AG10803 (cell line): Measurements from ENCODE around the gene PCCA.

ENCODE experiments used
- DNase-seq: peaks from one replicate; pipeline ENCODE4 v3.0.0; 2010; ENCODE audit warnings: low read depth
- H3K4me3 ChIP-seq: 2 replicates; pipeline ENCODE4 v1.5.1; 2011; ENCODE audit warnings: mild to moderate bottlenecking, low read length, control low read depth
- CTCF ChIP-seq: conservative IDR thresholded peaks from 2 replicates; pipeline ENCODE4 v1.5.1; 2011; ENCODE audit warnings: mild to moderate bottlenecking, low read length, control low read depth, inconsistent platforms

Gene PCCA

GRCh38 chr13:100473087-100473486, 384.2 kb downstream of the PCCA start:
- DNase-seq, result no peak

GRCh38 chr13:100473501-100474044, 384.7 kb downstream of the PCCA start:
- TF ChIP-seq CTCF, result no peak
- no peak overlapping the region for H3K4me3 ChIP-seq
- no peak for DNase-seq

More at GRCh38 chr13:100473087-100473486, 384.2 kb downstream of the PCCA start:
- no peak for TF ChIP-seq CTCF
- no peak overlapping the region for H3K4me3 ChIP-seq

- no peak for TF ChIP-seq CTCF
- no peak for DNase-seq
- H3K4me3 ChIP-seq, result no peak overlapping the region
Measured at GRCh38 chr13:100476963-100477362, 388.1 kb downstream of the PCCA start.

- no peak overlapping the region for H3K4me3 ChIP-seq
- no peak for TF ChIP-seq CTCF
- no peak for DNase-seq
Measured at GRCh38 chr13:100478107-100478809, 389.4 kb downstream of the PCCA start.

GRCh38 chr13:100480676-100481075, 391.8 kb downstream of the PCCA start:
- no peak overlapping the region for H3K4me3 ChIP-seq
- DNase-seq, result no peak
- TF ChIP-seq CTCF, result no peak

- no peak for DNase-seq
- H3K4me3 ChIP-seq, result no peak overlapping the region
- TF ChIP-seq CTCF, result no peak
Measured at GRCh38 chr13:100483139-100483538, 394.2 kb downstream of the PCCA start.

- no peak overlapping the region for H3K4me3 ChIP-seq
- DNase-seq, result no peak
- no peak for TF ChIP-seq CTCF
Measured at GRCh38 chr13:100483841-100484381, 395.0 kb downstream of the PCCA start.
